PC-3 (cell line): ENCODE data around the gene PLXNA2.

Experiments
- CTCF ChIP-seq: fragments of 300-600 bp; sonication (generic); conservative IDR thresholded peaks from 2 replicates; pipeline ENCODE4 v1.5.1; 2017; ENCODE audit warnings: antibody characterized with exemption, low read depth, mild to moderate bottlenecking, low read length
- EZH2 ChIP-seq: fragments of 300-600 bp; sonication (generic); IDR thresholded peaks from one replicate; pipeline ENCODE4 v1.6.1; 2017; ENCODE audit warnings: antibody characterized with exemption, mild to moderate bottlenecking, low read length; ENCODE audit not compliant: unreplicated experiment
- EZH2phosphoT487 ChIP-seq: fragments of 300-600 bp; sonication (generic); IDR thresholded peaks from 2 replicates; pipeline ENCODE4 v1.6.1; 2018; ENCODE audit warnings: mild to moderate bottlenecking, antibody characterized with exemption, low read length, borderline replicate concordance

GRCh38 chr1:208061118-208061517 lies 183.1 kb downstream of the PLXNA2 start:
- no peak for TF ChIP-seq CTCF
- no peak for TF ChIP-seq EZH2
- TF ChIP-seq EZH2phosphoT487, result no peak
